ENCODE measurements around the gene MIPOL1.

MIPOL1 gene

DNA sequence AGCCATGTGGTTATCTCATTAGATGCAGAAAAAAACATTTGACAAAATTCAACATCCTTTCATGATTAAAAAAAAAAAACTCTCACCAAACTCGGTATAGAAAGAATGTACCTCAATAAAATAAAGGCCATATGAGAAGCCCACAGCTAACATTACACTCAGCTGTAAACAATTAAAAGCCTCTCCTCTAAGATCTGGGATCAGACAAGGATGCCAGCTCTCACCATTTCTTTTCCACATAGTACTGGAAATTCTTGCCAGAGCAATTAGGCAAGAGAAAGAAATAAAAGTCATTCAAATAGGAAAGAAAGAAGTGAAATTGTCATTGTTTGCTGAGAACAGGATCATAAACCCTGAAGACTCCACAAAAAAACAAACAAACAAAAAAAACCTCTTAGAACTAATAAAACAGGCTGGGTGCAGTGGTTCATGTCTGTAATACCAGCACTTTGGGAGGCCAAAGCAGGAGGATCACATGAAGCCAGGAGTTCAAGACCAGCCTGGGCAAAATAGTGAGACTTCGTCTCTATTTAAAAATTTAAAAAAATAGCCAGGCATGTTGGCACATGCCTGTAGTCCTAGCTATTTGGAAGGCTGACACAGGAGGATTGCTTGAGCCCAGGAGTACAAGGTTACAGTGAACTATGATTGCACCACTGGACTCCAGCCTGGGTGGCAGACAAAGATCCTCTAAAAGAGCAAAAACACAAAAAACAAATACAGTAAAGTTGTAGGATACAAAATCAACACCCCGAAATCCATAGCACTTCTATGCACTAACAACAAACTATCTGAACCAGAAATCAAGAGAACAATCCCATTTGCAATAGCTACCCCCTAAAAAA lies 282.9 kb downstream of the MIPOL1 start:
- no peak overlapping the region for H3K4me3 ChIP-seq (ENCODE audit: low read depth, low read length)
- DNase-seq (ENCODE audit: low read depth): no peak
- TF ChIP-seq POLR2A (IDR thresholded peaks at IDR 0.05; ENCODE audit: extremely low read depth, insufficient read length): no peak
- TF ChIP-seq, protein P1, sequence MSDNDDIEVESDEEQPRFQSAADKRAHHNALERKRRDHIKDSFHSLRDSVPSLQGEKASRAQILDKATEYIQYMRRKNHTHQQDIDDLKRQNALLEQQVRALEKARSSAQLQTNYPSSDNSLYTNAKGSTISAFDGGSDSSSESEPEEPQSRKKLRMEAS (IDR thresholded peaks at IDR 0.05; ENCODE audit: low read depth, low read length): no peak
- no peak for TF ChIP-seq MYC (IDR thresholded peaks at IDR 0.05; ENCODE audit: low read depth, low read length)
- TF ChIP-seq, protein P2, sequence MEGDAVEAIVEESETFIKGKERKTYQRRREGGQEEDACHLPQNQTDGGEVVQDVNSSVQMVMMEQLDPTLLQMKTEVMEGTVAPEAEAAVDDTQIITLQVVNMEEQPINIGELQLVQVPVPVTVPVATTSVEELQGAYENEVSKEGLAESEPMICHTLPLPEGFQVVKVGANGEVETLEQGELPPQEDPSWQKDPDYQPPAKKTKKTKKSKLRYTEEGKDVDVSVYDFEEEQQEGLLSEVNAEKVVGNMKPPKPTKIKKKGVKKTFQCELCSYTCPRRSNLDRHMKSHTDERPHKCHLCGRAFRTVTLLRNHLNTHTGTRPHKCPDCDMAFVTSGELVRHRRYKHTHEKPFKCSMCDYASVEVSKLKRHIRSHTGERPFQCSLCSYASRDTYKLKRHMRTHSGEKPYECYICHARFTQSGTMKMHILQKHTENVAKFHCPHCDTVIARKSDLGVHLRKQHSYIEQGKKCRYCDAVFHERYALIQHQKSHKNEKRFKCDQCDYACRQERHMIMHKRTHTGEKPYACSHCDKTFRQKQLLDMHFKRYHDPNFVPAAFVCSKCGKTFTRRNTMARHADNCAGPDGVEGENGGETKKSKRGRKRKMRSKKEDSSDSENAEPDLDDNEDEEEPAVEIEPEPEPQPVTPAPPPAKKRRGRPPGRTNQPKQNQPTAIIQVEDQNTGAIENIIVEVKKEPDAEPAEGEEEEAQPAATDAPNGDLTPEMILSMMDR (IDR thresholded peaks at IDR 0.05; ENCODE audit: low read depth, low read length): no peak

DNA sequence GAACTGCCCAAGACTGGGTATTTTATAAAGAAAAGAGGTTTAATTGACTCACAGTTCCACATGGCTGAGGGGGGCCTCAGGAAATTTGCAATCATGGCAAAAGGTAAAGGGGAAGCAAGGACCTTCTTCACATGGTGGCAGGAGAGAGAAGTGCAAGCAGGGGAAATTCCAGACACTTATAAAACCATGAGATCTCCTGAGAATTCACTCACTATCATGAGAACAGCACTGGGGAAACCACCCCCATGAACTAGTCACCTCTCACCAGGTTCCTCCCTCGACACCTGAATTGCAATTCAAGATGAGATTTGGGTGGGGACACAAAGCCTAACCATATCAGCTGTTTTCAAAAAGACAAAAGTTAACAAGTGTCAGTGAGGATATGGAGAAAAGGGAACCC lies 284.7 kb downstream of the MIPOL1 start:
- DNase-seq (ENCODE audit: low read depth): no peak
- no peak overlapping the region for H3K4me3 ChIP-seq (ENCODE audit: low read depth, low read length)
- TF ChIP-seq, protein P1 (IDR thresholded peaks at IDR 0.05; ENCODE audit: low read depth, low read length): no peak
- TF ChIP-seq, protein P2 (IDR thresholded peaks at IDR 0.05; ENCODE audit: low read depth, low read length): no peak
- TF ChIP-seq POLR2A (IDR thresholded peaks at IDR 0.05; ENCODE audit: extremely low read depth, insufficient read length) (no peak), MYC (IDR thresholded peaks at IDR 0.05; ENCODE audit: low read depth, low read length) (no peak)

DNA sequence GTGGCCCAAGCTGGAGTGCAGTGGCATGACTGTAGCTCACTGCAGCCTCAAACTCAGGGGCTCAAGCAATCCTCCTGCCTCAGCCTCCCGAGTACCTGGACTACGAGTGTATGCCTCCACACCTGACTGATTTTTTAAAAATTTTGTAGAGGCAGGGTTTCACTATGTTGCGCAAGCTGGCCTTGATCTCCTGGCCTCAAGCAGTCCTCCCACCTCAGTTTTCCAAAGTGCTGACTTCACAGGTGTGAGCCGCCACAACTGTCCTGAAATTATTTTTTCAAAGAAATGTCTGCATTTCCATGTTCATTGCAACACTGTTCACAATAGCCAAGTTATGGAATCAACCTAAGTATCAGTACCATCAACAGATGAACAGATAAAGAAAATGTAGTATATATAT lies 285.9 kb downstream of the MIPOL1 start:
- TF ChIP-seq, protein P1 (IDR thresholded peaks at IDR 0.05; ENCODE audit: low read depth, low read length): no peak
- TF ChIP-seq MYC (IDR thresholded peaks at IDR 0.05; ENCODE audit: low read depth, low read length): no peak
- TF ChIP-seq, protein P2 (IDR thresholded peaks at IDR 0.05; ENCODE audit: low read depth, low read length): no peak
- TF ChIP-seq POLR2A (IDR thresholded peaks at IDR 0.05; ENCODE audit: extremely low read depth, insufficient read length): no peak
- DNase-seq (ENCODE audit: low read depth): no peak
- no peak overlapping the region for H3K4me3 ChIP-seq (ENCODE audit: low read depth, low read length)

DNA sequence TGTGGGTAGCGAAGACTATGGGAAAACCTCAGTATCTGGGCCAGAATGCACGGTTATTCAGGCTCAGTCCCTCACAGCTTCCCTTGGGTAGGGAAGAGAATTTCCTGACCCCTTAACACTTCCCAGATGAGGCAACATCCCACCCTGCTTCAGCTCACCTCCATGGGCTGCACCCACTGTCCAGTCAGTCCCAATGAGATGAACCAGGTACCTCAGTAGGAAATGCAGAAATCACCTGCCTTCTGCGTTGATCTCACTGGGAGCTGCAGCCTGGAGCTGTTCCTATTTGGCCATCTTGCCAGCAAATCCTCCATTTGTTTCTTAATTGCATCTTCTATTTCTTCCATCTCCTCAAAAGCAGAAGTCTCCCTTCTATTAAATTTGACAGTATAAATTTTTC lies 292.9 kb downstream of the MIPOL1 start:
- TF ChIP-seq, protein P1 (IDR thresholded peaks at IDR 0.05; ENCODE audit: low read depth, low read length): no peak
- no peak for TF ChIP-seq MYC (IDR thresholded peaks at IDR 0.05; ENCODE audit: low read depth, low read length)
- no peak for TF ChIP-seq POLR2A (IDR thresholded peaks at IDR 0.05; ENCODE audit: extremely low read depth, insufficient read length)
- TF ChIP-seq, protein P2 (IDR thresholded peaks at IDR 0.05; ENCODE audit: low read depth, low read length): no peak

DNA sequence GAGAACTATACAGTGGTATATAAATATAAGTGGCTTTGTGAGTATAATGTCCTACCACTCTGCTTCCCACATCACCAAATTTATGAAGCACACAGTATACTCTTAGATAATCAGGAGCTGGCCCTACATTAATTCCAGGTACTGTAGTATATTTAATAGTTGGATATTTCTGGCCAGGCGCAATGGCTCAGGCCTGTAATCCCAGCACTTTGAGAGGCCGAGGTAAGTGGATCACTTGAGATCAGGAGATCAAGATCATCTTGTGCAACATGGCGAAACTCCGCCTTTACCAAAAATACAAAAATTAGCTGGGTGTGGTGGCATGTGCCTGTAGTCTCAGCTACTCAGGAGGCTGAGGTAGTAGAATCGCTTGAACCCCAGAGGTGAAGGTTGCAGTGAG lies 293.3 kb downstream of the MIPOL1 start:
- no peak overlapping the region for H3K4me3 ChIP-seq (ENCODE audit: low read depth, low read length)
- TF ChIP-seq, protein P1 (IDR thresholded peaks at IDR 0.05; ENCODE audit: low read depth, low read length): no peak
- TF ChIP-seq POLR2A (IDR thresholded peaks at IDR 0.05; ENCODE audit: extremely low read depth, insufficient read length) (no peak), MYC (IDR thresholded peaks at IDR 0.05; ENCODE audit: low read depth, low read length) (no peak)
- TF ChIP-seq, protein P2 (IDR thresholded peaks at IDR 0.05; ENCODE audit: low read depth, low read length): no peak
- DNase-seq (ENCODE audit: low read depth): no peak

More for the DNA sequence above, 292.9 kb downstream of the MIPOL1 start:
- DNase-seq (ENCODE audit: low read depth): no peak
- H3K4me3 ChIP-seq (ENCODE audit: low read depth, low read length): no peak overlapping the region
